Activated CD4-positive, alpha-beta T cell treated with anti-CD3 and anti-CD28 coated beads, Interleukin-2, amount 50 U/mL, for 16 hours (primary cell): ENCODE results near the gene PCP2.

Experiments used
- DNase-seq: peaks from one replicate; pipeline ENCODE4 v3.0.0-alpha.2; 2020

Gene PCP2

DNA sequence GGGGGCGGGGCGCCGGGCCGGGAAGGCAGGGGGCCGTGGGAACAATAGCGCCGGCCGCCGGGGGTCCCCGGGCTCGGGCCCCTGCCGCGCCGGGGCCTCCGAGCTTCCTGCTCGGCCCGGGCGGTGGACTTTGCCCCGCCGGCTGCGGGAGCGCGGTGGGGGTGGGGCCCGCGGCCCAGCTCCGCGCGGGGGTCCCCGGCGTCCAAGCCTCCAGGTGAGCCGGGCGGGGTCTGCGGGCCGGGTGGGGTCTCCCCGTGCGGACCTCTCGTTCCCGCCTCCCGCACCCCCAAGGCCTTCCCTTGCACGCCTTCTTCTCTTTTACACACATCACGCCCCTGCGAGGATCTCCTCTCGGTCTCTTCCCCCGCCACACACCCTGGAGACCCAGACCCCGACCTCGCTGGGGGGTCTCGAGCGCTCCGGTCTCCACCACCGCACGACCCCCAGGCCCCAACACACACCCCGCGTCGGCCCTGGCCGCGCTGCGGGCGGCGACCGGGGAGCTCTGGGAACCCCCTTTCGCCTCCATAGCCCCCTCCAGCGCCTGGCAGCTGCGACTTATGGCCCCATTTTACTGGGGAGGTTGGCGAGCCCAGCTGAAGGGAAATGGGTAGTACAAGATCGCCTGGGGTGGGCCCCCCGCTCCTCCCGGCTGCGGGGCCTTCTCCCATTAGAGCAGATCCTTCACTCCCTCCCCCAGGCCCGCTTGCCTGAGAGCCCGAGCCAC is 37.1 kb downstream of the PCP2 start:
- no peak for DNase-seq

DNA sequence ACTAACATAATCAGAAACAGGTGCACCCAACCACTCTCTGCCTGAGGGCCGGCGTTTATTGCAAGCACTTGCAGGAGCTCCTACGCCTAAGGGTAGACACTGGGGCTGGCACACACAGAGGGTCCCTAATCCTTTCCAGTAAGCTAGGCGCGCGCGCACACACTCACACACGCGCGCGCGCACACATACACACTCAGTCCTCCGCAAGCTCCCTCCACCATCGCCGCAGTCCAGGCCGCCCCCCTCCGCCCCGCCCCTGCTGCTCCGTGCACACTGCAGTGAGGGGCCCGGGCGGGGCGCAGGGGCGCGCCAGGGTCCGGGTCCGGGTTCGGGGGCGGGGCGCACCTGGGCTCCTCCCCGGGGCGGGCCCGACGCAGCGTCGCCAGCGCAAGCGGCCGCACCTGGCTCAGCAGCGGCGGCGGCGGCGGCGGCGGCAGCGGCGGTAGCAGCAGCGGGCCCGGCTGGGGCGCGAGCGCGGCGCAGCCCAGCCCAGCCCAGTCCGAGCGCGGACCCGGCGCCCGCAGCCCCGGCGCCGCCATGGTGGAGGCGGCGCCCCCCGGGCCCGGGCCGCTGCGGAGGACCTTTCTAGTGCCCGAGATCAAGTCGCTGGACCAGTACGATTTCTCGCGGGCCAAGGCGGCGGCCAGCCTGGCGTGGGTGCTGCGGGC is 37.9 kb downstream of the PCP2 start, which contains the start of gene CAMSAP3:
Gene CAMSAP3, plus strand, starts transcription at position 398 of the 668 bp plus-strand sequence. Its CDS starts 140 bp downstream, at position 538.
- DNase-seq, result peak; percentile 20

DNA sequence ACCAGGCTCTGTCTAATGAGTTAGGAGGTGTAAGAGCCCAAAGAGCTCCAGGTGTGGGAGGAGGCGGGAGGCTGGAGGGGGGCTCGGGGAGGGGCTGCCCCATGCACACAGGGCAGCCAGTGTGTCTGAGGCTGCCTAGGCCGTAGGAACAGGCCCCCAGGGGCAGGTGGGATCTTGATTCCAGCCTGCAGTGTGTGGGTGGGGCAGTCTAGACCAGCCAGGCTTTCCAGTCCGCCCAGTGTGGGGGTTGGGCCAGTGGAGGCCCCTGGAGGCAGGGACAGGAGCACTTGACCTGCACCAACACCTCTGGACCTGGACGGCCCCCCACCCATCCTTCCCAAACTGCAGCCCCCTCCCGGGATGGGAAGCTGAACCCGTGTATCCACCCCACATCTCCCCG is 43.3 kb downstream of the PCP2 start:
- DNase-seq, result no peak

DNA sequence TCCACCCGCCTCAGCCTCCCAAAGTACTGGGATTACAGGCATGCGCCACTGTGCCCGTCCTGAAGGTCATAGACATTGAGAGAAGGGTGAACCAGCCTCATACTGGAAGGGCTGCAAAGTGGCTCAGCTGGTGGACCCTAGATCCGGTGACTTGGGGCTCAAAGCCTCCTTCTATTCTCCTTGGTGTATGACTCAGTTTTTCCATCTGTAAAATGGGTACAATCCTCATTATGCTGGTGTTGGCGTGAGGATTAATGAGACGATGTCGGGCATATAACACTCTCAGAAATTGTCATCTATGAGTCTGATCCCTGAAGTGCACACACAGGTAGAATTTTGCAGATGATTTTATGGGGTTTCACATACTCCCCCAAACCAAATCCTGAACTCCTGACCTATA is 43.7 kb downstream of the PCP2 start:
- DNase-seq, result no peak

DNA sequence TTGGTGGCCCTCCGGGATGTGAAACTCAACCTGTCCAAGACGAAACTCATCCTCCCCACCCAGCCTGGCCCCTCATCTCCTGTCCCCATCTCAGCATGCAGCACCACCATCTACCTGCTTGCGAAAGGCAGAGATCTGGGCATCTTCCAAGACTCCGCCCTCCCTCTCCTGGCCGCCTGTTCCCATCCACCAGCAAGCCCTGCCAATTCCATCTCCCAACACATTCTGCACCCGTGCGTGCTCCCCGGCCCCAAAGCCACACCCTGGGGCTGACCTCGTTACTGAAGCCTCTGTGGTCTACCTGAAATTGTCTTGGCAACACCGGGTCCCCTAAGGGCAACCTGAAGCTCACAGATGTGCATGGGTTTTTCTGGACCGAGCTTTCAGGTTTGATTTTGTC is 51.1 kb downstream of the PCP2 start:
- DNase-seq, result no peak
